HEK293 (cell line): Measurements from ENCODE around the gene TSPAN9.

ENCODE experiments used
- GLIS1 ChIP-seq: fragments of 450-650 bp; formaldehyde crosslinking; IDR thresholded peaks from 2 replicates; pipeline ENCODE4 v1.5.1; 2016; ENCODE audit warnings: missing biosample characterization, missing genetic modification characterization
- HOXA7 ChIP-seq: sonication (generic); formaldehyde crosslinking; IDR thresholded peaks from 2 replicates; pipeline ENCODE4 v1.8.1; 2022; ENCODE audit warnings: missing genetic modification reagents, borderline replicate concordance
- HOXC10 ChIP-seq: sonication (generic); formaldehyde crosslinking; IDR thresholded peaks from 2 replicates; pipeline ENCODE4 v1.8.1; 2023; ENCODE audit warnings: mild to moderate bottlenecking, missing genetic modification reagents
- KLF7 ChIP-seq: fragments of 450-650 bp; formaldehyde crosslinking; IDR thresholded peaks from 2 replicates; pipeline ENCODE4 v1.5.1; 2016; ENCODE audit warnings: missing biosample characterization, missing genetic modification characterization, borderline replicate concordance
- MYNN ChIP-seq: fragments of 450-650 bp; formaldehyde crosslinking; IDR thresholded peaks from 2 replicates; pipeline ENCODE4 v1.5.1; 2016; ENCODE audit warnings: missing biosample characterization, missing genetic modification characterization, borderline replicate concordance
- SALL2 ChIP-seq: fragments of 450-650 bp; formaldehyde crosslinking; IDR thresholded peaks from 2 replicates; pipeline ENCODE4 v1.5.0; 2017; ENCODE audit warnings: missing biosample characterization, mild to moderate bottlenecking, missing genetic modification characterization, borderline replicate concordance
- SCRT1 ChIP-seq: fragments of 450-650 bp; formaldehyde crosslinking; IDR thresholded peaks from 2 replicates; pipeline ENCODE4 v1.5.1; 2016; ENCODE audit warnings: missing biosample characterization, missing genetic modification characterization, borderline replicate concordance
- SCRT2 ChIP-seq: fragments of 450-650 bp; formaldehyde crosslinking; IDR thresholded peaks from 2 replicates; pipeline ENCODE4 v1.5.1; 2016; ENCODE audit warnings: missing biosample characterization, missing genetic modification characterization
- SP2 ChIP-seq: fragments of 450-650 bp; formaldehyde crosslinking; IDR thresholded peaks from 2 replicates; pipeline ENCODE4 v1.5.1; 2016; ENCODE audit warnings: missing biosample characterization, missing genetic modification characterization
- TRIM28 ChIP-seq: IDR thresholded peaks from 2 replicates; pipeline ENCODE4 v1.6.1; 2011; ENCODE audit warnings: low read length, control low read depth, borderline replicate concordance
- TSHZ1 ChIP-seq: fragments of 450-650 bp; formaldehyde crosslinking; IDR thresholded peaks from 2 replicates; pipeline ENCODE4 v1.5.1; 2016; ENCODE audit warnings: missing biosample characterization, missing genetic modification characterization, borderline replicate concordance
- WT1 ChIP-seq: fragments of 450-650 bp; formaldehyde crosslinking; IDR thresholded peaks from 2 replicates; pipeline ENCODE4 v1.5.1; 2016; ENCODE audit warnings: missing biosample characterization, missing genetic modification characterization
- ZBTB26 ChIP-seq: fragments of 450-650 bp; formaldehyde crosslinking; optimal IDR thresholded peaks from 2 replicates; pipeline ENCODE3; 2016; ENCODE audit warnings: missing biosample characterization, mild to moderate bottlenecking, missing genetic modification characterization
- ZBTB48 ChIP-seq: fragments of 450-650 bp; formaldehyde crosslinking; IDR thresholded peaks from 2 replicates; pipeline ENCODE4 v1.5.1; 2016; ENCODE audit warnings: missing biosample characterization, missing genetic modification characterization
- ZIC2 ChIP-seq: fragments of 450-650 bp; formaldehyde crosslinking; IDR thresholded peaks from 2 replicates; pipeline ENCODE4 v1.5.1; 2016; ENCODE audit warnings: missing biosample characterization, missing genetic modification characterization
- ZNF10 ChIP-seq: fragments of 450-650 bp; formaldehyde crosslinking; IDR thresholded peaks from 2 replicates; pipeline ENCODE4 v1.5.1; 2017; ENCODE audit warnings: missing biosample characterization, missing genetic modification characterization
- ZNF112 ChIP-seq: fragments of 450-650 bp; formaldehyde crosslinking; IDR thresholded peaks from 2 replicates; pipeline ENCODE4 v1.5.0; 2017; ENCODE audit warnings: missing biosample characterization, missing genetic modification characterization
- ZNF114 ChIP-seq: fragments of 450-650 bp; formaldehyde crosslinking; IDR thresholded peaks from 2 replicates; pipeline ENCODE4 v1.5.0; 2017; ENCODE audit warnings: missing biosample characterization, missing genetic modification characterization
- ZNF146 ChIP-seq: fragments of 450-650 bp; formaldehyde crosslinking; IDR thresholded peaks from 2 replicates; pipeline ENCODE4 v1.5.1; 2016; ENCODE audit warnings: missing biosample characterization, missing genetic modification characterization
- ZNF155 ChIP-seq: fragments of 450-650 bp; formaldehyde crosslinking; IDR thresholded peaks from 2 replicates; pipeline ENCODE4 v1.5.1; 2016; ENCODE audit warnings: missing biosample characterization, missing genetic modification characterization
- ZNF18 ChIP-seq: fragments of 450-650 bp; formaldehyde crosslinking; IDR thresholded peaks from 2 replicates; pipeline ENCODE4 v1.5.1; 2016; ENCODE audit warnings: missing biosample characterization, missing genetic modification characterization
- ZNF341 ChIP-seq: fragments of 450-650 bp; formaldehyde crosslinking; IDR thresholded peaks from 2 replicates; pipeline ENCODE4; 2016; ENCODE audit warnings: low read depth, missing biosample characterization, missing genetic modification characterization
- ZNF354C ChIP-seq: fragments of 450-650 bp; formaldehyde crosslinking; IDR thresholded peaks from 2 replicates; pipeline ENCODE4 v1.5.1; 2016; ENCODE audit warnings: missing biosample characterization, missing genetic modification characterization, low read depth, borderline replicate concordance
- ZNF362 ChIP-seq: fragments of 450-650 bp; formaldehyde crosslinking; IDR thresholded peaks from 2 replicates; pipeline ENCODE4 v1.5.1; 2016; ENCODE audit warnings: missing biosample characterization, missing genetic modification characterization
- ZNF391 ChIP-seq: fragments of 450-650 bp; formaldehyde crosslinking; IDR thresholded peaks from 2 replicates; pipeline ENCODE4 v1.5.1; 2016; ENCODE audit warnings: low read depth, missing biosample characterization, missing genetic modification characterization, borderline replicate concordance
- ZNF473 ChIP-seq: fragments of 450-650 bp; formaldehyde crosslinking; IDR thresholded peaks from 2 replicates; pipeline ENCODE4 v1.5.1; 2017; ENCODE audit warnings: missing biosample characterization, missing genetic modification characterization
- ZNF514 ChIP-seq: fragments of 450-650 bp; formaldehyde crosslinking; IDR thresholded peaks from 2 replicates; pipeline ENCODE4 v1.5.1; 2016; ENCODE audit warnings: missing biosample characterization, missing genetic modification characterization
- ZNF645 ChIP-seq: fragments of 450-650 bp; formaldehyde crosslinking; IDR thresholded peaks from 2 replicates; pipeline ENCODE4; 2016; ENCODE audit warnings: missing biosample characterization, missing genetic modification characterization
- ZNF654 ChIP-seq: fragments of 450-650 bp; formaldehyde crosslinking; IDR thresholded peaks from 2 replicates; pipeline ENCODE4 v1.5.1; 2016; ENCODE audit warnings: low read depth, missing biosample characterization, missing genetic modification characterization
- ZNF658 ChIP-seq: fragments of 450-650 bp; formaldehyde crosslinking; IDR thresholded peaks from 2 replicates; pipeline ENCODE4; 2016; ENCODE audit warnings: missing biosample characterization, missing genetic modification characterization
- ZNF747 ChIP-seq: fragments of 450-650 bp; formaldehyde crosslinking; IDR thresholded peaks from 2 replicates; pipeline ENCODE4 v1.5.1; 2016; ENCODE audit warnings: missing biosample characterization, missing genetic modification characterization
- ZNF830 ChIP-seq: fragments of 450-650 bp; IDR thresholded peaks from 2 replicates; pipeline ENCODE4 v1.5.0; 2018; ENCODE audit warnings: missing biosample characterization, missing genetic modification characterization, low read depth, mild to moderate bottlenecking, moderate library complexity

TSPAN9 gene

GRCh38 chr12:3168223-3169221, 91.3 kb downstream of the TSPAN9 start (continued):
- TF ChIP-seq KLF7 (tag by site-specific recombination) (no peak), ZNF155 (no peak), ZNF645 (no peak), WT1 (tag by site-specific recombination) (no peak), HOXC10 (CRISPR knock-in tag) (no peak), ZNF354C (tag by site-specific recombination) (no peak), ZNF473 (no peak), ZNF112 (tag by site-specific recombination) (no peak), ZNF747 (no peak), SCRT1 (tag by site-specific recombination) (no peak), ZBTB26 (no peak), ZNF341 (tag by site-specific recombination) (no peak), ZNF362 (tag by site-specific recombination) (no peak), HOXA7 (CRISPR knock-in tag) (no peak), SCRT2 (no peak), ZNF10 (tag by site-specific recombination) (no peak), ZNF18 (tag by site-specific recombination) (no peak), ZNF146 (tag by site-specific recombination) (no peak), TSHZ1 (tag by site-specific recombination) (no peak), ZNF114 (tag by site-specific recombination) (no peak), ZNF654 (no peak), SALL2 (tag by site-specific recombination) (no peak), MYNN (tag by site-specific recombination) (no peak), ZIC2 (tag by site-specific recombination) (no peak), TRIM28 (no peak; the same call in 1 of the 2 replicates), GLIS1 (tag by site-specific recombination) (peak; percentile 64), ZNF391 (tag by site-specific recombination) (no peak), SP2 (tag by site-specific recombination) (peak; percentile 58), ZNF658 (no peak), ZBTB48 (no peak), ZNF514 (no peak), ZNF830 (no peak)
